CD8-positive, alpha-beta memory T cell (primary cell): Measurements from ENCODE around the gene JAM2. TPM values are rescaled to one million over a fixed set of nuclear protein-coding genes. Genes with fewer than 3 reads are reported as not detected.

Experiments
- CTCF ChIA-PET: fragments of 350-600 bp; sonication (Branson Sonifier 250); formaldehyde crosslinking; loops from one replicate; lab custom pipeline; 2021; ENCODE audit warnings: antibody characterized with exemption; lab: Charles Lee
- POLR2A ChIA-PET: fragments of 350-600 bp; sonication (Branson Sonifier 250); formaldehyde crosslinking; loops from one replicate; lab custom pipeline; 2021; ENCODE audit warnings: antibody characterized with exemption; lab: Charles Lee
- DNase-seq, 5 donors: peaks; one replicate each; pipeline versions ENCODE4 v3.0.0 to v3.0.0-alpha.2; 2020 to 2022; ENCODE audit warnings: mixed read lengths in 1 of 5
- H3K27ac ChIP-seq: one replicate; pipeline ENCODE4 v1.7.0; 2013; ENCODE audit warnings: low read depth, mild to moderate bottlenecking, low read length, moderate library complexity
- H3K27me3 ChIP-seq: 2 replicates; pipeline ENCODE4 v1.7.0; 2013; ENCODE audit warnings: low read length, mild to moderate bottlenecking; ENCODE audit not compliant: insufficient read depth, poor library complexity, severe bottlenecking
- H3K36me3 ChIP-seq: 2 replicates; pipeline ENCODE4 v1.7.0; 2013; ENCODE audit warnings: mild to moderate bottlenecking, low read length, moderate library complexity; ENCODE audit not compliant: insufficient read depth
- H3K4me1 ChIP-seq: 2 replicates; pipeline ENCODE4 v1.7.0; 2013; ENCODE audit warnings: mild to moderate bottlenecking, low read length, moderate library complexity; ENCODE audit not compliant: insufficient read depth
- H3K4me3 ChIP-seq: 2 replicates; pipeline ENCODE4 v1.7.0; 2013; ENCODE audit warnings: mild to moderate bottlenecking, low read length
- H3K9me3 ChIP-seq: 2 replicates; pipeline ENCODE4 v1.7.0; 2013; ENCODE audit warnings: mild to moderate bottlenecking, low read length
- H3K27ac Mint-ChIP-seq, 8 donors: one replicate each; pipeline ENCODE4 v1.8.0; 2020 to 2021; ENCODE audit warnings: mixed read lengths in 8 of 8, mild to moderate bottlenecking in 6 of 8, inconsistent platforms in 3 of 8, moderate library complexity in 3 of 8
- H3K27me3 Mint-ChIP-seq, 2 donors: one replicate each; pipeline ENCODE4 v1.8.0; 2020 to 2021; ENCODE audit warnings: mixed read lengths in 2 of 2, mild to moderate bottlenecking in 1 of 2, moderate library complexity in 1 of 2
- H3K36me3 Mint-ChIP-seq, 3 donors: one replicate each; pipeline ENCODE4 v1.8.0; 2020 to 2021; ENCODE audit warnings: mixed read lengths in 3 of 3, inconsistent platforms in 1 of 3, mild to moderate bottlenecking in 1 of 3
- H3K4me1 Mint-ChIP-seq, 3 donors: one replicate each; pipeline ENCODE4 v1.8.0; 2020 to 2021; ENCODE audit warnings: mixed read lengths in 3 of 3, inconsistent platforms in 1 of 3, mild to moderate bottlenecking in 1 of 3
- H3K4me3 Mint-ChIP-seq, 7 donors: one replicate each; pipeline ENCODE4 v1.8.0; 2020 to 2021; ENCODE audit warnings: mixed read lengths in 7 of 7, mild to moderate bottlenecking in 6 of 7, moderate library complexity in 4 of 7, inconsistent platforms in 2 of 7
- H3K9me3 Mint-ChIP-seq, 5 donors: one replicate each; pipeline ENCODE4 v1.8.0; 2020 to 2022; ENCODE audit warnings: mixed read lengths in 5 of 5, mild to moderate bottlenecking in 3 of 5, moderate library complexity in 2 of 5, inconsistent platforms in 1 of 5
- polyA plus RNA-seq: library from polyadenylated mRNA; unstranded; fragments of 300-500 nt; fragmentation: Illumina TruSeq; gene quantifications from one replicate; pipeline ENCODE4 v1.2.3, GENCODE V29; 2021
- total RNA-seq, 2 experiments: library from RNA; stranded (reverse); gene quantifications; one replicate each; pipeline ENCODE4 v1.2.3, GENCODE V29; 2021

JAM2 gene
- total and polyA plus RNA-seq, 3 experiments from 2014 or later = 1.2 to 1.4 TPM; not detected in 1

- peak in 3 of 5 donors; percentile 4 to 50 (median 17) for DNase-seq
- H3K27ac Mint-ChIP-seq = peak overlapping the region; percentile 97 to 100 (median 100)
- H3K4me3 ChIP-seq = peak overlapping the region; percentile 93
These were observed 95.0 kb downstream of the JAM2 start for GRCh38 chr21:25733859-25734653.

DNA sequence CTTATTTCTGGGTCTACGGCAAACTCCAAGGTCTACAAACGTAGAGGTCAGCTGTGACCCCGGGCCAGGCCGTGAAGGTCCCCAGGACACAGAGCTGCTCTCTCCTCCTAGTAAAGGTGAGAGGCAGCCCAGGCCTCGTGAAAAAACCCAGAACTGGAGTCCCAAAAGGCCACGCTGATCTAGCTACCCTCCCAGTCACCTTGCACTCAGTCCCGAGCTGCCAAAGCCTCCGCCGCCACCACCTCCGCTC lies 95.5 kb downstream of the JAM2 start:
- peaks cover 6% of the 10 kb centered on the region for H3K36me3 ChIP-seq
- no peaks in the 10 kb centered on the region for H3K9me3 ChIP-seq
- POLR2A ChIA-PET = interaction anchor here (0.6 to 1.6 kb wide), 4 partner anchors 127 to 303 kb away, joined by 3 to 10 read pairs (median 4); partner anchors contain the start of gene MRPL39
- peaks cover 17% of the 10 kb centered on the region for H3K4me1 ChIP-seq
- H3K27me3 Mint-ChIP-seq = no peaks in the 10 kb centered on the region
- H3K4me1 Mint-ChIP-seq = peaks cover 54 to 72% (median 68%) of the 10 kb centered on the region in 3 donors
- peak overlapping the region; percentile 93 for H3K4me3 ChIP-seq
- no peak for DNase-seq
- H3K27ac Mint-ChIP-seq = peak overlapping the region; percentile 97 to 100 (median 100)
- H3K27ac ChIP-seq = peak overlapping the region; percentile 91
- no peaks in the 10 kb centered on the region for H3K9me3 Mint-ChIP-seq
- CTCF ChIA-PET = interaction anchor here (0.6 to 2.3 kb wide), 4 partner anchors 9 to 130 kb away, joined by 3 to 16 read pairs (median 3); no protein-coding TSS in a partner anchor
- peaks cover 0 to 37% (median 2%) of the 10 kb centered on the region in 3 donors for H3K36me3 Mint-ChIP-seq
- H3K27me3 ChIP-seq = no peaks in the 10 kb centered on the region
- peak overlapping the region; percentile 92 to 100 (median 100) for H3K4me3 Mint-ChIP-seq

More at GRCh38 chr21:25733859-25734653, 95.0 kb downstream of the JAM2 start:
- peaks cover 8% of the 10 kb centered on the region for H3K36me3 ChIP-seq
- ChIA-PET CTCF (interaction anchor here (0.6 to 2.3 kb wide), 4 partner anchors 10 to 129 kb away, joined by 3 to 16 read pairs (median 3); no protein-coding TSS in a partner anchor), POLR2A (interaction anchor here (0.8 to 1.6 kb wide), 3 partner anchors 126 to 159 kb away, joined by 3 to 10 read pairs (median 4); partner anchors contain the start of gene MRPL39)
- H3K27ac ChIP-seq = peak overlapping the region; percentile 91
- no peaks in the 10 kb centered on the region for H3K27me3 Mint-ChIP-seq
- no peaks in the 10 kb centered on the region for H3K9me3 Mint-ChIP-seq
- H3K4me1 Mint-ChIP-seq = peaks cover 50 to 67% (median 62%) of the 10 kb centered on the region in 3 donors
- peak overlapping the region; percentile 92 to 100 (median 100) for H3K4me3 Mint-ChIP-seq
- peaks cover 0 to 40% (median 4%) of the 10 kb centered on the region in 3 donors for H3K36me3 Mint-ChIP-seq
- H3K27me3 ChIP-seq = no peaks in the 10 kb centered on the region
- no peaks in the 10 kb centered on the region for H3K9me3 ChIP-seq
- peaks cover 17% of the 10 kb centered on the region for H3K4me1 ChIP-seq

GRCh38 chr21:25734904-25735645 lies 96.0 kb downstream of the JAM2 start, which contains the start of the genes ATP5PF and GABPA:
Gene ATP5PF (minus strand): TSS chr21:25734904. CDS start chr21:25729794, 5,110 bp downstream.
Gene GABPA (plus strand): TSS chr21:25734972. CDS start chr21:25741599, 6,627 bp downstream.
- Mint-ChIP-seq H3K4me3 (peak within 1 kb of the TSS; percentile 97 to 100 (median 100)), H3K36me3 (peaks cover 0 to 36% (median 2%) of the 10 kb centered on the region in 3 donors), H3K4me1 (peaks cover 53 to 74% (median 70%) of the 10 kb centered on the region in 3 donors), H3K27me3 (no peaks in the 10 kb centered on the region), H3K27ac (peak within 1 kb of the TSS; percentile 97 to 100 (median 100)), H3K9me3 (no peaks in the 10 kb centered on the region)
- ChIA-PET POLR2A (interaction anchor here (0.6 to 1.6 kb wide), 4 partner anchors 127 to 303 kb away, joined by 3 to 10 read pairs (median 4); partner anchors contain the start of gene MRPL39), CTCF (interaction anchor here (0.6 to 2.3 kb wide), 4 partner anchors 9 to 130 kb away, joined by 3 to 16 read pairs (median 3); no protein-coding TSS in a partner anchor)
- H3K9me3 ChIP-seq = no peaks in the 10 kb centered on the region
- no peaks in the 10 kb centered on the region for H3K27me3 ChIP-seq
- peak; percentile 96 to 98 (median 97) for DNase-seq
- peaks cover 17% of the 10 kb centered on the region for H3K4me1 ChIP-seq
- H3K36me3 ChIP-seq = peaks cover under 1% of the 10 kb centered on the region
- H3K4me3 ChIP-seq = peak within 1 kb of the TSS; percentile 93
- H3K27ac ChIP-seq = peak within 1 kb of the TSS; percentile 91

GRCh38 chr21:25735646-25736597 lies 96.9 kb downstream of the JAM2 start:
- H3K4me3 ChIP-seq = peak overlapping the region; percentile 93
- Mint-ChIP-seq H3K27ac (peak overlapping the region; percentile 95 to 100 (median 96)), H3K27me3 (no peaks in the 10 kb centered on the region), H3K36me3 (peaks cover 0 to 32% (median 2%) of the 10 kb centered on the region in 3 donors), H3K4me1 (peaks cover 53 to 77% (median 71%) of the 10 kb centered on the region in 3 donors), H3K4me3 (peak overlapping the region; percentile 97 to 100 (median 100)), H3K9me3 (no peaks in the 10 kb centered on the region)
- POLR2A ChIA-PET = interaction anchor here (1.6 kb wide), 1 partner anchor 128 kb away, joined by 10 read pairs; the partner anchor contains the start of gene MRPL39
- H3K27me3 ChIP-seq = no peaks in the 10 kb centered on the region
- peak overlapping the region; percentile 91 for H3K27ac ChIP-seq
- CTCF ChIA-PET = interaction anchor here (1.4 to 2.3 kb wide), 2 partner anchors 8 to 127 kb away, joined by 3 to 16 read pairs; no protein-coding TSS in a partner anchor
- no peaks in the 10 kb centered on the region for H3K9me3 ChIP-seq
- no peaks in the 10 kb centered on the region for H3K36me3 ChIP-seq
- DNase-seq = peak in 4 of 5 donors; percentile 33 to 81 (median 64)
- H3K4me1 ChIP-seq = peaks cover 17% of the 10 kb centered on the region

DNA sequence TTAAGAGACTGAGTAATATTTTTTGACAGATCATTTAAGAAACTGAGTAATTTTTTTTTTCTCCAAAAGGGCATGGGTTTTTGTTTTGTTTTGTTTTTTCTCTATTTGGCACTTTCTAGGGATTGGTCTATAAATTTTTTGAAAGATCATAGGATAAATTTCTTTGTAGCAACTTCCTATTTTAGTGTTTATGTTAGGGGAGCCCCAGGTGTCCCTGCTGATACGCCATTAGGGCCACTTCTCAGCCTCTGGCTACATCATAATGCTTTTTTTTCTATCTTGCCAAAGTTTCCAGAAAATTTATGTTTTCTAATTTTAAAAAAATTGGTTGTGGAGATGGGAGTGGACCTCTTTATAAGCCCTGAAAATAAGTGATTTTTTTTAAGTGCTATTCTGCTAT lies 98.4 kb downstream of the JAM2 start:
- Histone ChIP-seq H3K9me3 (no peaks in the 10 kb centered on the region), H3K4me3 (no peak overlapping the region), H3K4me1 (peaks cover 17% of the 10 kb centered on the region), H3K27ac (no peak overlapping the region), H3K27me3 (no peaks in the 10 kb centered on the region), H3K36me3 (no peaks in the 10 kb centered on the region)
- POLR2A ChIA-PET = no interaction called here
- CTCF ChIA-PET = no interaction called here
- peaks cover 56 to 77% (median 76%) of the 10 kb centered on the region in 3 donors for H3K4me1 Mint-ChIP-seq
- H3K4me3 Mint-ChIP-seq = peak overlapping the region in 2 of 7 donors; percentile 7 to 97
- no peak for DNase-seq
- peak overlapping the region in 3 of 8 donors; percentile 47 to 97 (median 62) for H3K27ac Mint-ChIP-seq
- H3K36me3 Mint-ChIP-seq = peaks cover 0 to 36% (median 6%) of the 10 kb centered on the region in 3 donors
- no peaks in the 10 kb centered on the region for H3K27me3 Mint-ChIP-seq
- no peaks in the 10 kb centered on the region for H3K9me3 Mint-ChIP-seq

GRCh38 chr21:25742900-25743299 lies 103.8 kb downstream of the JAM2 start:
- ChIA-PET CTCF (no interaction called here), POLR2A (interaction anchor here (0.6 kb wide), 1 partner anchor 16 kb away, joined by 3 read pairs; no protein-coding TSS in a partner anchor)
- peaks cover 4% of the 10 kb centered on the region for H3K36me3 ChIP-seq
- no peaks in the 10 kb centered on the region for H3K9me3 ChIP-seq
- no peak overlapping the region for H3K27ac ChIP-seq
- Mint-ChIP-seq H3K9me3 (no peaks in the 10 kb centered on the region), H3K36me3 (peaks cover 0 to 54% (median 8%) of the 10 kb centered on the region in 3 donors), H3K27me3 (no peaks in the 10 kb centered on the region), H3K4me1 (peaks cover 29 to 54% (median 50%) of the 10 kb centered on the region in 3 donors), H3K27ac (peak overlapping the region in 2 of 8 donors; percentile 17 to 46), H3K4me3 (no peak overlapping the region)
- H3K27me3 ChIP-seq = no peaks in the 10 kb centered on the region
- DNase-seq = no peak
- H3K4me1 ChIP-seq = no peaks in the 10 kb centered on the region
- no peak overlapping the region for H3K4me3 ChIP-seq
